Endothelial cell of hepatic sinusoid (primary cell): Measurements from ENCODE around the gene SMIM43.

Source experiments
- in situ Hi-C: cut with HindIII; loops from 2 replicates; pipeline ENCODE4 v1.10.0; 2017; ENCODE audit warnings: low sequenced_read_pairs

Gene SMIM43

GRCh38 chr4:121737846-121738554, 27.0 kb downstream of the SMIM43 start:
- in situ Hi-C loops = loop anchor here (5.0 to 10.0 kb wide), 3 partner anchors 53 to 366 kb away; no protein-coding TSS in a partner anchor

- in situ Hi-C loops = loop anchor here (5.0 to 10.0 kb wide), 3 partner anchors 52 to 365 kb away; no protein-coding TSS in a partner anchor
These were observed 28.1 kb downstream of the SMIM43 start for GRCh38 chr4:121736735-121737351.

- in situ Hi-C loops = loop anchor here (10.0 kb wide), 1 partner anchor 50 kb away; no protein-coding TSS in a partner anchor
These were observed 30.4 kb downstream of the SMIM43 start for GRCh38 chr4:121734571-121734970.

- in situ Hi-C loops = loop anchor here (10.0 kb wide), 1 partner anchor 49 kb away; no protein-coding TSS in a partner anchor
These were observed 31.0 kb downstream of the SMIM43 start for GRCh38 chr4:121733942-121734341.

- in situ Hi-C loops = loop anchor here (5.0 to 10.0 kb wide), 2 partner anchors 45 to 53 kb away; no protein-coding TSS in a partner anchor
These were observed 35.2 kb downstream of the SMIM43 start for GRCh38 chr4:121729753-121730152.

- in situ Hi-C loops = loop anchor here (5.0 kb wide), 1 partner anchor 53 kb away; no protein-coding TSS in a partner anchor
These were observed 36.2 kb downstream of the SMIM43 start for GRCh38 chr4:121728798-121729226.

- in situ Hi-C loops = loop anchor here (5.0 kb wide), 1 partner anchor 54 kb away; no protein-coding TSS in a partner anchor
These were observed 36.9 kb downstream of the SMIM43 start for GRCh38 chr4:121728066-121728465.

GRCh38 chr4:121726642-121727268, 38.2 kb downstream of the SMIM43 start:
- in situ Hi-C loops = loop anchor here (5.0 kb wide), 1 partner anchor 56 kb away; no protein-coding TSS in a partner anchor

GRCh38 chr4:121724671-121725070, 40.3 kb downstream of the SMIM43 start:
- in situ Hi-C loops = loop anchor here (5.0 kb wide), 1 partner anchor 58 kb away; no protein-coding TSS in a partner anchor

- in situ Hi-C loops = no loop called here
These were observed 43.3 kb downstream of the SMIM43 start for GRCh38 chr4:121721700-121722099.

- in situ Hi-C loops = no loop called here
These were observed 44.9 kb downstream of the SMIM43 start for GRCh38 chr4:121720109-121720508.

GRCh38 chr4:121717680-121718237, 47.2 kb downstream of the SMIM43 start:
- in situ Hi-C loops = loop anchor here (10.0 kb wide), 2 partner anchors 53 to 97 kb away; no protein-coding TSS in a partner anchor

GRCh38 chr4:121714548-121714947, 50.4 kb downstream of the SMIM43 start:
- in situ Hi-C loops = loop anchor here (10.0 kb wide), 2 partner anchors 50 to 100 kb away; no protein-coding TSS in a partner anchor

GRCh38 chr4:121712783-121713182, 52.2 kb downstream of the SMIM43 start:
- in situ Hi-C loops = loop anchor here (10.0 kb wide), 2 partner anchors 48 to 102 kb away; no protein-coding TSS in a partner anchor

GRCh38 chr4:121712001-121712651, 52.8 kb downstream of the SMIM43 start:
- in situ Hi-C loops = loop anchor here (10.0 kb wide), 2 partner anchors 47 to 103 kb away; no protein-coding TSS in a partner anchor

GRCh38 chr4:121711263-121712000, 53.5 kb downstream of the SMIM43 start:
- in situ Hi-C loops = loop anchor here (10.0 kb wide), 2 partner anchors 47 to 103 kb away; no protein-coding TSS in a partner anchor

GRCh38 chr4:121709766-121710405, 55.1 kb downstream of the SMIM43 start:
- in situ Hi-C loops = loop anchor here (10.0 kb wide), 2 partner anchors 45 to 105 kb away; no protein-coding TSS in a partner anchor
